Measurements from ENCODE around the gene CRB2. TPM values are rescaled to one million over a fixed set of nuclear protein-coding genes. Genes with fewer than 3 reads are reported as not detected.

The CRB2 gene
- total RNA-seq, 2 experiments from 2014 or later: not detected

GRCh38 chr9:123335193-123335985 is 20.6 kb upstream of the CRB2 start:
- Histone ChIP-seq H3K36me3 (ENCODE audit: insufficient read depth, low read length) (no peaks in the 10 kb centered on the region), H3K27me3 (ENCODE audit: control insufficient read depth in 1 of 2, insufficient read depth in 2 of 2, low read length in 2 of 2) (no peaks in the 10 kb centered on the region), H3K27ac (ENCODE audit: low read depth in 1 of 2, low read length in 2 of 2) (no peak overlapping the region), H3K4me1 (ENCODE audit: insufficient read depth, low read length) (peaks cover 21% of the 10 kb centered on the region), H3K4me3 (ENCODE audit: low read length) (no peak overlapping the region), H3K9me3 (ENCODE audit: control insufficient read depth in 1 of 2, insufficient read depth in 1 of 2, low read length in 2 of 2) (no peaks in the 10 kb centered on the region)
- no peak for TF ChIP-seq CTCF (IDR thresholded peaks at IDR 0.05)
- H3K36me3 Mint-ChIP-seq (ENCODE audit: low read depth): no peaks in the 10 kb centered on the region
- no peak for DNase-seq
- ATAC-seq (ENCODE audit: poor library complexity): no peak
- H3K27ac Mint-ChIP-seq: no peak overlapping the region
- H3K27me3 Mint-ChIP-seq: no peaks in the 10 kb centered on the region
- no peak overlapping the region for H3K4me3 Mint-ChIP-seq
- H3K9me3 Mint-ChIP-seq: no peaks in the 10 kb centered on the region
- peaks cover 22% of the 10 kb centered on the region for H3K4me1 Mint-ChIP-seq (ENCODE audit: low read depth)
- ChIA-PET POLR2A (interaction anchor here (0.9 kb wide), 1 partner anchor 66 kb away, joined by 3 read pairs; no protein-coding TSS in a partner anchor), CTCF (no interaction called here)
- intact Hi-C loops (cut with DNase I, micrococcal nuclease): loop anchor here (5.0 kb wide), 1 partner anchor 68 kb away; the partner anchor contains the start of gene STRBP (in 2 of the 2)

GRCh38 chr9:123335986-123336329 is 20.0 kb upstream of the CRB2 start:
- Histone ChIP-seq H3K27ac (ENCODE audit: low read depth in 1 of 2, low read length in 2 of 2) (no peak overlapping the region), H3K36me3 (ENCODE audit: insufficient read depth, low read length) (no peaks in the 10 kb centered on the region), H3K27me3 (ENCODE audit: control insufficient read depth in 1 of 2, insufficient read depth in 2 of 2, low read length in 2 of 2) (no peaks in the 10 kb centered on the region), H3K4me1 (ENCODE audit: insufficient read depth, low read length) (peaks cover 27% of the 10 kb centered on the region), H3K4me3 (ENCODE audit: low read length) (no peak overlapping the region), H3K9me3 (ENCODE audit: control insufficient read depth in 1 of 2, insufficient read depth in 1 of 2, low read length in 2 of 2) (no peaks in the 10 kb centered on the region)
- intact Hi-C loops (cut with DNase I, micrococcal nuclease): loop anchor here (5.0 kb wide), 1 partner anchor 69 kb away; the partner anchor contains the start of gene STRBP (in 2 of the 2)
- no peaks in the 10 kb centered on the region for H3K9me3 Mint-ChIP-seq
- peaks cover 27% of the 10 kb centered on the region for H3K4me1 Mint-ChIP-seq (ENCODE audit: low read depth)
- H3K27ac Mint-ChIP-seq: no peak overlapping the region
- no peak for DNase-seq
- no peak for ATAC-seq (ENCODE audit: poor library complexity)
- H3K36me3 Mint-ChIP-seq (ENCODE audit: low read depth): no peaks in the 10 kb centered on the region
- no peak overlapping the region for H3K4me3 Mint-ChIP-seq
- no peak for TF ChIP-seq CTCF (IDR thresholded peaks at IDR 0.05)
- POLR2A ChIA-PET: interaction anchor here (0.9 kb wide), 1 partner anchor 67 kb away, joined by 3 read pairs; no protein-coding TSS in a partner anchor
- no peaks in the 10 kb centered on the region for H3K27me3 Mint-ChIP-seq
- CTCF ChIA-PET: no interaction called here

GRCh38 chr9:123336449-123336848 is 19.5 kb upstream of the CRB2 start:
- Mint-ChIP-seq H3K27ac (no peak overlapping the region), H3K4me1 (ENCODE audit: low read depth) (peaks cover 31% of the 10 kb centered on the region), H3K27me3 (no peaks in the 10 kb centered on the region), H3K9me3 (no peaks in the 10 kb centered on the region), H3K36me3 (ENCODE audit: low read depth) (no peaks in the 10 kb centered on the region), H3K4me3 (no peak overlapping the region)
- Histone ChIP-seq H3K9me3 (ENCODE audit: control insufficient read depth in 1 of 2, insufficient read depth in 1 of 2, low read length in 2 of 2) (no peaks in the 10 kb centered on the region), H3K27me3 (ENCODE audit: control insufficient read depth in 1 of 2, insufficient read depth in 2 of 2, low read length in 2 of 2) (no peaks in the 10 kb centered on the region), H3K4me3 (ENCODE audit: low read length) (no peak overlapping the region), H3K4me1 (ENCODE audit: insufficient read depth, low read length) (peaks cover 29% of the 10 kb centered on the region), H3K36me3 (ENCODE audit: insufficient read depth, low read length) (no peaks in the 10 kb centered on the region), H3K27ac (ENCODE audit: low read depth in 1 of 2, low read length in 2 of 2) (no peak overlapping the region)
- ATAC-seq (ENCODE audit: poor library complexity) (no peak), DNase-seq (no peak)
- no peak for TF ChIP-seq CTCF (IDR thresholded peaks at IDR 0.05)
- CTCF ChIA-PET: no interaction called here
- intact Hi-C loops (cut with DNase I, micrococcal nuclease): loop anchor here (5.0 kb wide), 1 partner anchor 69 kb away; the partner anchor contains the start of gene STRBP (in 2 of the 2)
- POLR2A ChIA-PET: interaction anchor here (0.9 kb wide), 1 partner anchor 67 kb away, joined by 3 read pairs; no protein-coding TSS in a partner anchor
